HG03457 (cell line): ENCODE results near the gene CLCN1.

ENCODE experiments used
- ATAC-seq: cut with Tn5 transposase; IDR thresholded peaks from one replicate; pipeline ENCODE4 v1.9.1; 2021; ENCODE audit warnings: moderate number of reproducible peaks; ENCODE audit not compliant: unreplicated experiment

The CLCN1 gene

GRCh38 chr7:143292876-143293275 is 23.0 kb upstream of the CLCN1 start:
- ATAC-seq: no peak

DNA sequence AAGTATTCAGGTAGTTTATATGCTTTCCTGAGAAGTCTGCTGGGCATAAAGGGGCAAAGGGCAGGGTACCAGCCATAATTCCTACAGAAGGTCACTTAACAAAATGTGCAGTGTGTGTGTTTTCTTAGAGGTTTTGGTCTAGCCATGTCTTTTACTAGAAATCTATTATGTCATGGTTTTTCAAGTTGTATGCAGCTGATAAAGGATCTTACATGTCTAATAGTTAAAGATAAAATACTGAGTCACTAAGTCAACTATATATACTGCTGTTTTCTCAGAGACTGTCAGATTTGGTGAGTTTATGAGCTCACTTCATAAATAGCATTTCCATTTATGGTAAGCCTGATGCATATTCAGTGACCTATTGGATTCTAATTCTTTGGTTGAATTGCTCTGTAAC is 20.0 kb upstream of the CLCN1 start:
- no peak for ATAC-seq

DNA sequence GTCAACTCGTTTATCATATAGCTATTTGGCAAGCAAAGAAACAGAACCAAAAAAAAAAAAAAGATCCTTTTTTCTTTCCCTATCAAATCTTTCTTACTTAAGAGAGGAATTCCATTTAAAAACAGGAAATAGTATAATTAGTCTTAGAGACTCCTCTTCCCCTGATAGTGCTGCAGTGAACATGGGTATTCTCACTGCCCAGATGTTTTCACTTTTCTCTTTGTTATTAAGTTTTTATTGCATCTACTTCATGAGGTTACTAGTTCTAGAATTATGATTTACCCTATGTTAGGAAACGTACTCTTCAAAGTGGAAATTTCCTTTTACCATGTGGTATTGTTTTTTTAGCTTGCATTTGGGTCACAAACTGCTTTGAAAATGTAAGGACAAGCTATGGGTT is 19.2 kb upstream of the CLCN1 start:
- no peak for ATAC-seq

GRCh38 chr7:143299346-143299745 is 16.6 kb upstream of the CLCN1 start:
- ATAC-seq: no peak

DNA sequence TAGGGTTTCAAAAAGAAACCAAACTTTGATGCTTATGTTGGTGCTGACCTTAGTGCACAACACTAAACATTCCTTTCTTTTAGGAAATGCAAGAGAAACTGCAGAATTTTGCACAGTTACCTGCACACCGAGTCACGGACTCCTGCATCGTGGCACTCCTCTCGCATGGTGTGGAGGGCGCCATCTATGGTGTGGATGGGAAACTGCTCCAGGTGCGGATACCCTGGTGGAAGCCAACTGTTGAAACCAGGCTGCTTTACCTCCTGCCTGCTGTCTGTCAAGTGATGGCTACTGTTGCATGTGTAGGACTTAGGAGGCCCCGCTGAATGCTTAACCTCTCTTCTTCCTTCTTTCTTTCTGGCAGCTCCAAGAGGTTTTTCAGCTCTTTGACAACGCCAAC is 16.1 kb upstream of the CLCN1 start:
- no peak for ATAC-seq

DNA sequence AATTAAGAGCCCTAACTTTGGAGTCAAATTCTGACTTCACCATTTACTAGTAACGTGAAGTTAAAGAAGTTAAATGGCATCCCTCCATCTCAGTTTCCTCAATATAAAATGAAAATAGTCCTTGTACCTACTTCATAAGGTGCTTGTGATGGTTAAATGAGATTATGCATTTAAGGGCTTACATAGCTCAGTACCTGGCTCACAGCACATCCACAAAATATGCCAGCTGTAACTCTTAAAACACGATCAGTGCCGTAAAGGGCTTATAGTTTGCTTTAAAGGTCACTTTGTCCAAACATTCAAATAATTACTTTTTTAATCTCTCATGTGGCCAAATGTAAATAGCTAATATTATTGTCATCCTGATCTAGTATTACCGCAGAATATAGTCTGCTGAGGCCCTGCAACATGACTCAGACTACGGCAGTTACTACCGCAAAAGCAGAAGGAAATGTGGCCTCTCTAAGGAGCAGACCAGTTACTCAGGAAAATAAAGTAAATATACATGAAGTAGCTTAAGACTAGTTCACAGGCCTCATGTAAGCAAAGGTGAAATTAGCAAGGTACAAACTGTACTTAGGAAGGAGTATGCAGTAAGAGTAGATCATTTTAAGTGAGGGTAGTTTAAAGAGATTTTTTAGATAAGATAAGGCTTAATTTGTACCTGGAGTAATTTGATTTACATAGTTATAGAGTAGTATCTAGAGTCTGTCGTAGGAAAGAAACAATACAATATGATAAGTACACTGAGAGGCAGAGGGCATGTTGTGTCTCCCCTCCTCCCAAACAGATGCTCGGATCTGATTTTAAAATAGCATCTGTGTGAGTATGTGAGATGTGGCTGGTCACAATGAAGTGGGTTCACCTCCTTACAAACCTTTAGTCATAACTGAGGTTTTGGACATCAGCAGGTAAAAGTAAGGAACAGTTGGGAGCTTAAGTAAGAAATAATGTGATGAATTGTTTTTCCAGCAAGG is 14.7 kb upstream of the CLCN1 start:
- no peak for ATAC-seq

DNA sequence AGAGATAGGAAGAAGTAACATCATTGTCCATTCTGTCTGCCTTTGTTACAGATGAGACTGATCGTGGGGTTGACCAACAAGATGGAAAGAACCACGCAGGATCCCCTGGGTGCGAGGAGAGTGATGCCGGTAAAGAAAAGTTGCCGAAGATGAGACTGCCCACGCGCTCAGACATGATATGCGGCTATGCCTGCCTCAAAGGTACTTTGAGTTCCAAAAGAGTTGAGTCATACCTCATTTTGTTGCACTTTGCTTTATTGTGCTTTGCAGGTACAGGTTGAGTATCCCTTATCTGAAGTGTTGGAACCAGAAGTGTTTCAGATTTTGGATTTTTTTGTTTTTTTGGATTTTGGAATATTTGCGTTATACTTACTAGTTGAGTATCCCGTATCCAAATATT is 12.2 kb upstream of the CLCN1 start:
- no peak for ATAC-seq

DNA sequence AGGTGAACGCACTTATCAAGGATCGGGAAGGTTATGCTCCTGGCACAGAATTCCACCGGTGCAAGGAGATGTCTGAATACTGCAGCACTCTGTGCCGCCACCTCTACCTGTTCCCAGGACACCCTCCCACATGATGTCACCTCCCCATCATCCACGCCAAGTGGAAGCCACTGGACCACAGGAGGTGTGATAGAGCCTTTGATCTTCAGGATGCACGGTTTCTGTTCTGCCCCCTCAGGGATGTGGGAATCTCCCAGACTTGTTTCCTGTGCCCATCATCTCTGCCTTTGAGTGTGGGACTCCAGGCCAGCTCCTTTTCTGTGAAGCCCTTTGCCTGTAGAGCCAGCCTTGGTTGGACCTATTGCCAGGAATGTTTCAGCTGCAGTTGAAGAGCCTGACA is 11.0 kb upstream of the CLCN1 start:
- no peak for ATAC-seq

GRCh38 chr7:143305423-143306070 is 10.4 kb upstream of the CLCN1 start:
- ATAC-seq: no peak

- ATAC-seq: no peak
Measured at GRCh38 chr7:143308632-143309031, 7.3 kb upstream of the CLCN1 start.

- ATAC-seq: no peak
Measured at GRCh38 chr7:143314127-143314526, 1.8 kb upstream of the CLCN1 start.

DNA sequence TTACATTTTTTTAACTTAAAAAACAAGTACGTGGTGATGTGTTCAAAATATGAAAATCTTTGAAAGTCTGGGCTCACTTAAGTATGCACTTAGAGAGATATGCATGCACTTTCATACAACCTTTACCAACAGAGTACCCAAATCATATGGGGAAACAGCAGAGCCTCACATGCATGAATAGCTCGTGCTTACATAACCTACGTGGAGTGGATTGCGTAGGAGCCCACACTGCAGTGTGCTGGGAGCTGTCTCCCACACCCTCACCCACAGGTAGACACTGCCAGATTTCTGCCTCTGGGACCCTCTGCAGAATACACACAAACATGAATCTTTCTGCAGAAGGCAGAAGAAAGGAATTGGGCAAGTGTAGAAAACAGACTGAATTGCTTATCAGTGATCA is 581 bp downstream of the CLCN1 start:
- ATAC-seq: no peak

DNA sequence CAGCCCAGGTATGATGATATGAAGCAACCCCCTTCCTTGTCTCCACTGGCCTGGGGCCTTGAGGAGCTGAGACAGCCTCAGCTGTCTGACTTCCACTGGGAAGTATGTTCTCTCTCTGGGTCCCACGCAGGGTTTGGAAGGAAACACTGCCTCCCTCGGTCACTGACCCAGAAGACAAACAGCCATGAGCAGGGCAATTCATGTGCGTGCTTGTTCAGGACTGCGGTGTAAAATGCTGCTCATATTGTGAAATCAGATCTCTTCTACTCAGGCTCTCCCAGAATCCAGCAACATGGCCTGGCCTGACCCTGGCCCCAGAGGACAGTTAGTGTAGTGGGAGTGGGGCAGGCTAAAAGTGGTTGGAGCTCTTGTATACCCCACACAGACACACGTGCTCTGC is 2.8 kb downstream of the CLCN1 start:
- ATAC-seq: no peak

DNA sequence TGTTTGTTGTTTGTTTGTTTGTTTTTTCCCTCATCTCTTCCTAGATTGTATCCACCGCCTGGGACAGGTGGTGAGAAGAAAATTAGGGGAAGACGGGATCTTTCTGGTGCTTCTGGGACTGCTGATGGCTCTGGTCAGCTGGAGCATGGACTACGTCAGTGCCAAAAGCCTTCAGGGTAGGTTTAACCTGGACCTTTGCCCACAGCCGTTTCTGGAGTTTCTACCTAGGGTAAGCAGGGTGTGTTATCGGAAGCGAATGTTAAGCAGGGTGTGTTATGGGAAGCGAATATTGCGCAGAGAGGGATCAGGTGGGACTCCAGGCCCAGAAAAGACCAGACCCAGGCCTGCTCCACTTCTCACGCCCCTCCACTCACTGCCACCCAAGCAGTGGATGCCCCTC is 4.7 kb downstream of the CLCN1 start:
- no peak for ATAC-seq

DNA sequence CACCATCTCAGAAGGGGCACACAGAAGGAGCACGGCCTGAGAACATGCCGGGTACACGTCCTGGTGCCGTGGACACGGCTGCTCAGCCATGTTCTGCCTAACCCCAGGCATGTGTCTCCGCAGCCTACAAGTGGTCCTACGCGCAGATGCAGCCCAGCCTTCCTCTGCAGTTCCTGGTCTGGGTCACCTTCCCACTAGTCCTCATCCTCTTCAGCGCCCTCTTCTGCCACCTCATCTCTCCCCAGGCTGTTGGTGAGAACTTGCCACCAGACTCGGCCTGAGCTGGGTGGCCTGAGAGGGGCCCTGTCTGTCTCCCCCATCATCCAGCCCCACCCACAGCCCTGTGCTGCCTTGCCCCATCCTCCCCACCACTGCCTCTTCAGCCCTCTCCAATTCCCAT is 5.3 kb downstream of the CLCN1 start:
- no peak for ATAC-seq

- ATAC-seq: no peak
Measured at GRCh38 chr7:143321734-143322133, 5.8 kb downstream of the CLCN1 start.

- no peak for ATAC-seq
Measured at GRCh38 chr7:143322760-143323633, 7.1 kb downstream of the CLCN1 start.

- ATAC-seq: no peak
Measured at GRCh38 chr7:143323653-143324052, 7.7 kb downstream of the CLCN1 start.

DNA sequence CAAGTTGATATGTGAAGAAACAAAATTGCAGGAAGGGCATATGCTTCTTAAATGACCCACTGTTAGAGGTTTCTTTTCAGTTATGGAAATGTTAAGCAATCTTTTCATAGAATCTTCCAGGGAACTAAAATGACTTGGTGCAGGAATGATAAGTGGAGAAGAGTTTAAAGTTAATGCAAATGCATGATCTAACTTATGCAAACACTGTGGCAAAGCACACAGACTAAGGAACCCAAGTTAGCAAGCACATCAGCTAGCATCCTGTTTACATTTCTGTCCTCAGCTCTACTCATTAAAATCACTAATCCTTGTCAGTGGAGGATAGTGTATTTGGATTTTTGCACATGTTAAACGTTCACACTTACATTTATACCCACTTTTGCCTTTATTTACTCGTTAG is 9.3 kb downstream of the CLCN1 start:
- peak; percentile 47 for ATAC-seq

GRCh38 chr7:143327903-143328302 is 12.0 kb downstream of the CLCN1 start:
- no peak for ATAC-seq

GRCh38 chr7:143329471-143330170 is 13.7 kb downstream of the CLCN1 start:
- ATAC-seq: no peak
